GM12878 (cell line): ENCODE data around the gene PRRC2B. TPM values are rescaled to one million over a fixed set of nuclear protein-coding genes. Genes with fewer than 3 reads are reported as not detected.

Source experiments
- ATAC-seq: fragments of 200-7000 bp; cut with Tn5 transposase; 3 replicates; pipeline ENCODE4 v1.9.1; 2020; ENCODE audit warnings: mild to moderate bottlenecking, moderate library complexity
- BruUV-seq: library from RNA; stranded (reverse); fragments of 400-500 nt; replicated peaks from 2 replicates; lab custom pipeline; 2021; lab: Mats Ljungman, UMichigan
- CTCF ChIA-PET: fragments of 300-600 bp; sonication (Branson Sonifier 250); formaldehyde crosslinking; extraction: SDS; loops from one replicate; lab custom pipeline; 2021; ENCODE audit warnings: inconsistent platforms; lab: Yijun Ruan, JAX
- POLR2A ChIA-PET: fragments of 350-600 bp; formaldehyde crosslinking; extraction: SDS; loops from one replicate; lab custom pipeline; 2021; ENCODE audit warnings: inconsistent platforms; lab: Charles Lee
- RAD21 ChIA-PET: fragments of 300-600 bp; sonication (Branson Sonifier 250); formaldehyde crosslinking; loops from one replicate; lab custom pipeline; 2023; ENCODE audit warnings: antibody characterized with exemption; ENCODE audit not compliant: unreplicated experiment; lab: Charles Lee
- SMC1A ChIA-PET: fragments of 300-600 bp; sonication (Branson Sonifier 250); formaldehyde crosslinking; loops from one replicate; lab custom pipeline; 2023; ENCODE audit not compliant: unreplicated experiment, uncharacterized antibody; lab: Charles Lee
- DNase-seq: peaks from one replicate; pipeline ENCODE4 v3.0.0-alpha.2; 2011; ENCODE audit warnings: low read depth, low spot score
- FAIRE-seq: peaks from 3 replicates; lab custom pipeline; 2011; peaks lifted over from hg19 to GRCh38; lab: Jason Lieb, UNC
- H2AFZ ChIP-seq: 2 replicates; pipeline ENCODE4 v1.6.0; 2011; ENCODE audit warnings: low read depth, low read length, control low read depth; ENCODE audit not compliant: control insufficient read depth
- H3K27ac ChIP-seq: 2 replicates; pipeline ENCODE4 v1.5.1; 2011; ENCODE audit warnings: control low read depth; ENCODE audit not compliant: control insufficient read depth, insufficient read depth
- H3K27me3 ChIP-seq, 2 experiments: replicated peaks in 1 of 2; 2 replicates each; pipeline versions ENCODE4 v1.6.0 to v1.6.1; 2011; ENCODE audit warnings: low read length in 1 of 2; ENCODE audit not compliant: control insufficient read depth in 2 of 2, insufficient read depth in 2 of 2
- H3K36me3 ChIP-seq, 2 experiments: 2 replicates each; pipeline ENCODE4 v1.5.1; 2011; ENCODE audit warnings: low read length in 1 of 2; ENCODE audit not compliant: control insufficient read depth in 2 of 2, insufficient read depth in 2 of 2
- H3K4me1 ChIP-seq: 2 replicates; pipeline ENCODE4 v1.6.1; 2011; ENCODE audit warnings: mild to moderate bottlenecking, low read length, moderate library complexity, mixed read lengths; ENCODE audit not compliant: control insufficient read depth, insufficient read depth
- H3K4me2 ChIP-seq: 2 replicates; pipeline ENCODE4 v1.6.0; 2011; ENCODE audit warnings: control low read depth; ENCODE audit not compliant: control insufficient read depth, insufficient read depth
- H3K4me3 ChIP-seq: fragments of 200-600 bp; sonication (generic); 2 replicates; pipeline ENCODE4 v1.5.1; 2016
- H3K79me2 ChIP-seq: 2 replicates; pipeline ENCODE4 v1.6.0; 2011; ENCODE audit warnings: low read length; ENCODE audit not compliant: control insufficient read depth, insufficient read depth
- H3K9ac ChIP-seq: 2 replicates; pipeline ENCODE4 v1.8.0; 2011; ENCODE audit warnings: low read length, control low read depth, mixed read lengths; ENCODE audit not compliant: control insufficient read depth, insufficient read depth
- H3K9me3 ChIP-seq: replicated peaks from 3 replicates; pipeline ENCODE4 v1.5.1; 2011; ENCODE audit warnings: mild to moderate bottlenecking, low read length; ENCODE audit not compliant: control insufficient read depth, insufficient read depth
- H4K20me1 ChIP-seq: 2 replicates; pipeline ENCODE4 v1.6.0; 2011; ENCODE audit not compliant: control insufficient read depth, insufficient read depth
- CEBPB ChIP-seq, 2 experiments: fragments of 150-350 bp in 1 of 2; IDR thresholded peaks; 2 replicates each; pipeline ENCODE4 v1.6.1; 2012 to 2014; ENCODE audit warnings: low read depth in 2 of 2, low read length in 2 of 2, borderline replicate concordance in 1 of 2, inconsistent platforms in 1 of 2
- POLR2A ChIP-seq: IDR thresholded peaks from 2 replicates; pipeline ENCODE4 v1.6.1; 2011; ENCODE audit warnings: low read depth, mild to moderate bottlenecking, low read length
- POLR2AphosphoS5 ChIP-seq: IDR thresholded peaks from 2 replicates; pipeline ENCODE4 v1.6.1; 2011; ENCODE audit warnings: mild to moderate bottlenecking, low read length, inconsistent platforms
- RCOR1 ChIP-seq: conservative IDR thresholded peaks from 2 replicates; pipeline ENCODE4 v1.6.1; 2012; ENCODE audit warnings: low read depth, low read length, improper control_type of control experiment
- SMAD5 ChIP-seq: IDR thresholded peaks from 2 replicates; pipeline ENCODE4 v1.6.1; 2016; ENCODE audit warnings: antibody characterized with exemption, low read depth
- YY1 ChIP-seq: IDR thresholded peaks from 2 replicates; pipeline ENCODE4 v1.6.1; 2011; ENCODE audit warnings: low read depth, mild to moderate bottlenecking, low read length
- WGBS: methylation state at CpG from one replicate; pipeline ENCODE4 v1.1.6; 2016; ENCODE audit warnings: low lambda C conversion rate; ENCODE audit not compliant: insufficient replicate concordance, insufficient coverage; ENCODE audit errors: missing lambda C conversion rate; 5-methylcytosine and 5-hydroxymethylcytosine counted together
- in situ Hi-C: fragments of 300-500 bp; cut with MboI; formaldehyde crosslinking; loops from 9 replicates; pipeline ENCODE4 v1.14.3; 2018; ENCODE audit warnings: mixed read lengths
- intact Hi-C: fragments of 100-400 bp; cut with micrococcal nuclease; formaldehyde crosslinking; loops from one replicate; pipeline ENCODE4 v1.14.2; 2022; ENCODE audit not compliant: unreplicated experiment
- polyA plus RNA-seq, 11 experiments: library from polyadenylated mRNA; depleted of rRNA in 4 of 11; unstranded in 6 of 11; stranded (reverse) in 5 of 11; fragments of >200 nt; fragmentation: Nextera tagmentation in 4 of 11; fragmentation: Illumina TruSeq in 1 of 11; extraction: Ambion mirVana in 4 of 11; extraction: Trizol in 1 of 11; gene quantifications; 1 replicate in 1 of 11; 2 replicates in 10 of 11; pipeline versions ENCODE4 v1.2.1 to v1.2.3, GENCODE V29; 2011 to 2016; ENCODE audit warnings: inconsistent platforms in 2 of 11, missing spikeins in 2 of 11, low read depth in 1 of 11
- total RNA-seq, 4 experiments: library from RNA; depleted of rRNA in 3 of 4; stranded (reverse); fragments of >200 nt in 3 of 4; fragmentation: Illumina TruSeq in 1 of 4; extraction: Trizol in 1 of 4; gene quantifications; 2 replicates each; pipeline versions ENCODE4 v1.2.1 to v1.2.3, GENCODE V29; 2013 to 2021

The PRRC2B gene
- total and polyA plus RNA-seq, 10 of the 15 experiments (the other 5 are each of a cell fraction or from before 2014, with no cell fraction given): 0.84 to 155 (median 28.7) TPM

DNA sequence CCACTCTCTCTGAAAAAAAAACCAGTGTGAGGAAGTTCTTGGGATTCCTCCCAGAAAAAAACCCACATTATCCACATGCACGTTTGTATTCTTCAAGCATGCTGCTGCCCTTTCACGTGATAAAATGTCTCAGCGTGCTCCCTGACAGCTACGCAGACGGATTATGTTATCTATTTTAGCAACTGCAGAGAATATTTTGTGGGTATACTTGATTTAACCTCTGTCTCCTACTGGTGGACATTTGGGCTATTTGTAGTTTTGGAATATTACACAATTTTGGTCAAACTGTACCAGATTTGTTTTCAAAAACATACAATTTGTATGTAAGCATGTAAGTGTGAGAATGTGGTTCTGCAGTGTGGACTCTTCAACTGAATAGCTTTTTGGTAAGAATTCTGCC is 10.7 kb downstream of the PRRC2B start (continued):
- TF ChIP-seq CEBPB (IDR thresholded peaks at IDR 0.05; ENCODE audit: borderline replicate concordance in 1 of 2, low read depth in 2 of 2, low read length in 2 of 2) (no peak), YY1 (no peak), RCOR1 (no peak), SMAD5 (no peak)

DNA sequence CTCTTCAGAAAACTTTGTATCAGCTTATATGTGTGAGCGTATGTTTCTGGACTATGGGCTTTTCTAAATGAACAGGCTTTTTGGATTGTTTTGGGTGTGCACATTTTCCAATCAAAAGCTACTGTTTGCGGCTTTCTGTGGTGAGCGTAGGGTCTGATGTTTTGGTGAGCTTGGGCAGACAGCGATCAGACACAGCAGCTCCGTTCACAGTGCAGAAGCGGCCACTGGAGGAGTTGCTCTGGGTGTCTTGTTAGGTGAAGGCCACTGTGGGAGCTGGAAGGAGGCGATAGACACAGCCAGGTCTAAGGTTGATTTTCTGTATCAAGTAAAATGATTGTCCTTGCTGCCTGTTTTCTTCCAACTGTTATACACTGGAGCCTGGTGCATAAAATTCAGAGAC is 11.1 kb downstream of the PRRC2B start:
- no peak for DNase-seq
- no TSS peak for BruUV-seq
- H3K79me2 ChIP-seq: peaks cover 94% of the 10 kb centered on the region
- H2AFZ ChIP-seq: no peak overlapping the region
- no peak for ATAC-seq
- FAIRE-seq: no peak
- H3K9ac ChIP-seq: no peak overlapping the region
- no peak overlapping the region for H3K4me3 ChIP-seq
- intact Hi-C loops (no loop called here), in situ Hi-C loops (no loop called here)
- POLR2A ChIA-PET: interaction anchor here (1.2 to 1.6 kb wide), 3 partner anchors 9 to 32 kb away, joined by 5 to 6 read pairs (median 5); no protein-coding TSS in a partner anchor
- H3K9me3 ChIP-seq: no peaks in the 10 kb centered on the region
- H4K20me1 ChIP-seq: peaks cover 43% of the 10 kb centered on the region
- H3K4me1 ChIP-seq: peaks cover 45% of the 10 kb centered on the region
- SMC1A ChIA-PET: interaction anchor here (0.9 to 1.1 kb wide), 2 partner anchors 9 to 11 kb away, joined by 3 read pairs; no protein-coding TSS in a partner anchor
- H3K27ac ChIP-seq: no peak overlapping the region
- no peaks in the 10 kb centered on the region for H3K27me3 ChIP-seq
- TF ChIP-seq POLR2A: no peak
- 0 out of 2 replicates have a peak, but pooled peaks have one; percentile 7 for TF ChIP-seq POLR2AphosphoS5
- H3K4me2 ChIP-seq: no peak overlapping the region
- CTCF ChIA-PET: interaction anchor here (1.4 kb wide), 1 partner anchor 32 kb away, joined by 6 read pairs; no protein-coding TSS in a partner anchor
- RAD21 ChIA-PET: interaction anchor here (1.2 kb wide), 1 partner anchor 9 kb away, joined by 3 read pairs; no protein-coding TSS in a partner anchor
- 82% methylated on average over 7 of the region's 7 CpGs for WGBS
- peaks cover 2 to 13% of the 10 kb centered on the region in 2 experiments; a peak in 3 of 4 replicates for H3K36me3 ChIP-seq
